HepG2 (cell line): ENCODE measurements around the gene BTBD6. TPM values are rescaled to one million over a fixed set of nuclear protein-coding genes. Genes with fewer than 3 reads are reported as not detected.
"Not testable (repeated sequence)": the region's sequence is repeated elsewhere in the genome, so short reads cannot be mapped to it uniquely, and the experiment has no call there.

Experiments
- ATAC-seq: fragments of 200-7000 bp; cut with Tn5 transposase; 3 replicates; pipeline ENCODE4 v1.9.1; 2020; ENCODE audit warnings: mild to moderate bottlenecking, moderate library complexity
- BruUV-seq: library from RNA; stranded (reverse); fragments of 400-500 nt; replicated peaks from 2 replicates; lab custom pipeline; 2021; lab: Mats Ljungman, UMichigan
- CTCF ChIA-PET: fragments of 300-600 bp; formaldehyde crosslinking; extraction: SDS; loops from one replicate; lab custom pipeline; 2021; ENCODE audit warnings: low total read pairs, inconsistent platforms, low intra/inter-chr PET ratio; lab: Yijun Ruan, JAX
- POLR2A ChIA-PET: fragments of 350-600 bp; sonication (Branson Sonifier 250); formaldehyde crosslinking; loops from one replicate; lab custom pipeline; 2020; ENCODE audit warnings: antibody characterized with exemption, inconsistent platforms; lab: Yijun Ruan, JAX
- DNase-seq: peaks from one replicate; pipeline ENCODE4 v3.0.0-alpha.2; 2015; ENCODE audit warnings: low spot score
- FAIRE-seq: peaks from 3 replicates; lab custom pipeline; 2011; peaks lifted over from hg19 to GRCh38; lab: Jason Lieb, UNC
- H2AFZ ChIP-seq: one replicate; pipeline ENCODE4 v1.6.1; 2011; ENCODE audit warnings: low read length, inconsistent platforms
- H3K27ac ChIP-seq: fragments of 300-600 bp; 3 replicates; pipeline ENCODE4 v1.8.0; 2011; ENCODE audit warnings: mixed run types, mild to moderate bottlenecking, mixed read lengths, low read length, inconsistent platforms; ENCODE audit not compliant: insufficient read depth; ENCODE audit errors: extremely low read length
- H3K27me3 ChIP-seq, 2 experiments: fragments of 200-600 bp in 1 of 2; 2 replicates in 1 of 2; 3 replicates in 1 of 2; pipeline versions ENCODE4 v1.6.0 to v1.8.0; 2011; ENCODE audit warnings: low read length in 2 of 2, mild to moderate bottlenecking in 2 of 2, moderate library complexity in 2 of 2, inconsistent platforms in 1 of 2; ENCODE audit not compliant: insufficient read depth in 2 of 2, control insufficient read depth in 1 of 2
- H3K36me3 ChIP-seq, 2 experiments: fragments of 200-600 bp in 1 of 2; replicated peaks in 1 of 2; 2 replicates in 1 of 2; 3 replicates in 1 of 2; pipeline versions ENCODE4 v1.5.1 to v1.8.0; 2011; ENCODE audit warnings: low read length in 2 of 2, inconsistent platforms in 1 of 2; ENCODE audit not compliant: insufficient read depth in 2 of 2, control insufficient read depth in 1 of 2
- H3K4me1 ChIP-seq: 2 replicates; pipeline ENCODE4 v1.5.1; 2012; ENCODE audit warnings: low read length, inconsistent platforms; ENCODE audit not compliant: insufficient read depth
- H3K4me2 ChIP-seq: 2 replicates; pipeline ENCODE4 v1.6.0; 2011; ENCODE audit warnings: low read depth, low read length, inconsistent platforms
- H3K4me3 ChIP-seq, 3 experiments: fragments of 200-600 bp in 1 of 3; sonication (generic), shearing (Covaris generic) in 1 of 3; replicated peaks in 1 of 3; 2 replicates each; pipeline ENCODE4 v1.5.1; 2011 to 2016; ENCODE audit warnings: low read length in 3 of 3, inconsistent platforms in 2 of 3, low read depth in 2 of 3, mild to moderate bottlenecking in 2 of 3, control low read depth in 1 of 3, mixed read lengths in 1 of 3; ENCODE audit not compliant: insufficient read depth in 1 of 3
- H3K79me2 ChIP-seq: one replicate; pipeline ENCODE4 v1.6.1; 2011; ENCODE audit warnings: low read length, inconsistent platforms; ENCODE audit not compliant: insufficient read depth
- H3K9ac ChIP-seq: 2 replicates; pipeline ENCODE4 v1.6.0; 2011; ENCODE audit warnings: mild to moderate bottlenecking, low read depth, low read length, inconsistent platforms; ENCODE audit not compliant: insufficient read depth
- H3K9me3 ChIP-seq: 2 replicates; pipeline ENCODE4 v1.5.1; 2012; ENCODE audit warnings: mild to moderate bottlenecking, low read length
- H4K20me1 ChIP-seq: 2 replicates; pipeline ENCODE4 v1.6.0; 2011; ENCODE audit warnings: inconsistent platforms, mild to moderate bottlenecking, low read length, moderate library complexity; ENCODE audit not compliant: insufficient read depth
- CHD2 ChIP-seq: IDR thresholded peaks from 2 replicates; pipeline ENCODE4 v1.6.1; 2011; ENCODE audit warnings: low read depth, low read length, improper control_type of control experiment
- REXO4 ChIP-seq: sonication (generic); formaldehyde crosslinking; IDR thresholded peaks from 2 replicates; pipeline ENCODE4 v1.8.0; 2022; ENCODE audit warnings: missing genetic modification reagents, mild to moderate bottlenecking, borderline replicate concordance
- ZNF10 ChIP-seq: sonication (generic); formaldehyde crosslinking; IDR thresholded peaks from 2 replicates; pipeline ENCODE4 v1.4.0; 2020; ENCODE audit warnings: mild to moderate bottlenecking, low read depth, missing genetic modification reagents, borderline replicate concordance
- WGBS: methylation state at CpG from one replicate; pipeline ENCODE4 v1.1.6; 2017; ENCODE audit warnings: low lambda C conversion rate; 5-methylcytosine and 5-hydroxymethylcytosine counted together
- in situ Hi-C: cut with HindIII; loops from 2 replicates; pipeline ENCODE4 v1.10.0; 2017; ENCODE audit warnings: low pct_unique_long_range_greater_than_20kb; ENCODE audit not compliant: extremely low pct_ligation_motif_present
- intact Hi-C: fragments of 100-400 bp; cut with micrococcal nuclease; formaldehyde crosslinking; loops from one replicate; pipeline ENCODE4 v1.10.0; 2022; ENCODE audit not compliant: unreplicated experiment
- polyA plus RNA-seq, 8 experiments: library from polyadenylated mRNA; depleted of rRNA in 3 of 8; stranded (reverse) in 7 of 8; unstranded in 1 of 8; fragments of >200 nt; fragmentation: Illumina TruSeq in 4 of 8; extraction: Trizol in 4 of 8; gene quantifications; 2 replicates each; pipeline versions ENCODE4 v1.2.1 to v1.2.3, GENCODE V29; 2011 to 2016; ENCODE audit warnings: low read depth in 4 of 8, missing spikeins in 1 of 8, mixed read lengths in 1 of 8; ENCODE audit not compliant: insufficient read depth in 1 of 8
- total RNA-seq, 5 experiments: library from RNA; depleted of rRNA; stranded (reverse); fragments of >200 nt; fragmentation: Illumina TruSeq; extraction: Trizol; gene quantifications; 2 replicates each; pipeline ENCODE4 v1.2.3, GENCODE V29; 2016; ENCODE audit warnings: low read depth in 1 of 5
- TF ChIP-seq, protein P1 (sequence below): sonication (generic); formaldehyde crosslinking; IDR thresholded peaks from 2 replicates; pipeline ENCODE4 v1.5.0; 2020; ENCODE audit warnings: missing genetic modification reagents, mild to moderate bottlenecking, borderline replicate concordance

Gene BTBD6
- total and polyA plus RNA-seq, 2 of the 13 experiments (the other 11 are each of a cell fraction or from before 2014, with no cell fraction given), result not detected

DNA sequence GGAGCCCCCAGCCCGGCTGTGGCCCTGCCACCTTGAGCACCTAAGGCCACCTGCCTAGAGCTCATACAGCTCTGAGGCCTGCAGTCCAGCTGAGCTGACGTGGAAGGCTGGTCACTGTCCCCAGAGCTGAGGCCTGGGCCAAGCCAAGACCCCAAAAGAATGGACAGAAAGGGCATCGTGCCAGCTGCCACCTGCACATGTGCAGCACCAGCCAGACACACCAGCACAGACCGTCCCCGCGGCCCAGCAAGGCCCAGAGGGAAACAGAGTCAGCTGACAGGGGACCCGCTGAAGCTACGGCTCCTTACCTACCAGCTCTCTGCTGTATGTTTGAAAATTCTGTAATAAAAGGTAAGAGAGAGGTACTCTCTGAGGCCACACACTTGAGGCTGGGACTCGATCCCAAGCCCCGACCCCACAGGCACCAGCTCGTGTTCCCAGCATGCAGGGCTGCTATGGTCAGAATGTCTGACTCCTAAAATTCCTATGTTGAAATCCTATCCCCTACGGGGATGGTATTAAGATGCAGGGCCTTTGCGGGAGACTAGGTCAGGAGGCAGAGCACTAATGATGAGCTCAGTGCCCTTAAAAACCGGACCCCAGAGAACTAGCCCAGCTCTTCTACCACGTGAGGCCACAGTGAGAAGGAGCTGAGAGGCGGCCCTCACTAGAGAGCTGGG lies 27.1 kb downstream of the BTBD6 start:
- H3K4me2 ChIP-seq, result no peak overlapping the region
- ATAC-seq (no peak), FAIRE-seq (no peak), DNase-seq (no peak)
- H3K4me1 ChIP-seq, result no peaks in the 10 kb centered on the region
- no peak overlapping the region for H3K4me3 ChIP-seq
- no peaks in the 10 kb centered on the region for H3K9me3 ChIP-seq
- no TSS peak for BruUV-seq
- peaks cover 15% of the 10 kb centered on the region for H3K79me2 ChIP-seq
- POLR2A ChIA-PET, result no interaction called here
- 82% methylated on average over 8 of the region's 16 CpGs for WGBS
- no peak overlapping the region for H2AFZ ChIP-seq
- peaks cover 5% of the 10 kb centered on the region for H4K20me1 ChIP-seq
- intact Hi-C loops (no loop called here), in situ Hi-C loops (no loop called here)
- TF ChIP-seq CHD2 (no peak), ZNF10 (CRISPR knock-in tag) (no peak), REXO4 (CRISPR knock-in tag) (no peak)
- TF ChIP-seq, protein P1, sequence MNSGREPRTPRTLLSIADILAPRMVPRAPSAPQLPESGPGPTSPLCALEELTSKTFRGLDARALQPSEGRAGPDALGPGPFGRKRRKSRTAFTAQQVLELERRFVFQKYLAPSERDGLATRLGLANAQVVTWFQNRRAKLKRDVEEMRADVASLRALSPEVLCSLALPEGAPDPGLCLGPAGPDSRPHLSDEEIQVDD (CRISPR knock-in tag), result no peak
- TF ChIP-seq, all 625 proteins: peak for 0
- H3K36me3 ChIP-seq, result peaks cover 0 to 2% of the 10 kb centered on the region in 2 experiments; a peak in 2 of 5 replicates
- no peaks in the 10 kb centered on the region for H3K27me3 ChIP-seq
- H3K27ac ChIP-seq, result no peak overlapping the region
- H3K9ac ChIP-seq, result no peak overlapping the region
- CTCF ChIA-PET, result no interaction called here

DNA sequence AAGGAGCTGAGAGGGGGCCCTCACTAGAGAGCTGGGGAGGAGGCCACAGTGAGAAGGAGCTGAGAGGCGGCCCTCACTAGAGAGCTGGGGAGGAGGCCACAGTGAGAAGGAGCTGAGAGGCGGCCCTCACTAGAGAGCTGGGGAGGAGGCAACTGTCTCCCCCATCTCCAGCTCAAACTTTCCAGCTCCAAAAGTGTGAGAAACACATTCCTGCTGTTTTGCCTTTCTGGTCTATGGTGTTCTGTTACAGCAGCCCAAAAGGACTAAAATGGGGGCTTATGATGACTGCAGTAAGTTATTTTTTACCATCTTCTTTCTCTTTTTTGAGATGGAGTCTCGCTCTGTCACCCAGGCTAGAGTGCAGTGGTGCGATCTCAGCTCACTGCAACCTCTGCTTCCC lies 29.1 kb downstream of the BTBD6 start:
- H3K4me1 ChIP-seq, in situ Hi-C loops, H3K36me3 ChIP-seq, H3K4me3 ChIP-seq, H3K27me3 ChIP-seq, CTCF ChIA-PET, ATAC-seq, FAIRE-seq, H3K4me2 ChIP-seq, H3K9ac ChIP-seq, BruUV-seq, DNase-seq, POLR2A ChIA-PET, intact Hi-C loops, H3K27ac ChIP-seq, H3K9me3 ChIP-seq, H2AFZ ChIP-seq: not testable (repeated sequence)
- Histone ChIP-seq H4K20me1 (peaks cover 11% of the 10 kb centered on the region; the same call in 1 of the 2 replicates), H3K79me2 (peaks cover 16% of the 10 kb centered on the region)
- WGBS, result 97% methylated on average over 4 of the region's 4 CpGs
